Measurements from ENCODE around the gene OSTN. TPM values are rescaled to one million over a fixed set of nuclear protein-coding genes. Genes with fewer than 3 reads are reported as not detected.

The OSTN gene
- total RNA-seq, 2 experiments from 2014 or later, result not detected

GRCh38 chr3:191220908-191221307 is 21.9 kb downstream of the OSTN start:
- Histone ChIP-seq H3K4me2 (ENCODE audit: low read length) (no peak overlapping the region), H2AFZ (ENCODE audit: low read length) (no peak overlapping the region), H4K20me1 (ENCODE audit: insufficient read depth, low read length) (no peaks in the 10 kb centered on the region), H3K4me3 (ENCODE audit: low read depth, low read length, poor library complexity, severe bottlenecking) (no peak overlapping the region), H3K79me2 (ENCODE audit: insufficient read depth, low read depth, low read length) (no peaks in the 10 kb centered on the region), H3K4me1 (ENCODE audit: insufficient read depth, low read length, poor library complexity, severe bottlenecking) (no peaks in the 10 kb centered on the region), H3K9me2 (ENCODE audit: insufficient read depth, low read length) (no peaks in the 10 kb centered on the region), H3K9me3 (ENCODE audit: low read length) (peaks cover 17% of the 10 kb centered on the region), H3K36me3 (ENCODE audit: insufficient read depth, low read length) (no peaks in the 10 kb centered on the region; the same call in 1 of the 2 replicates), H3K27ac (ENCODE audit: low read depth, low read length, poor library complexity, severe bottlenecking) (no peak overlapping the region)
- ChIA-PET POLR2A (interaction anchor here (0.8 kb wide), 1 partner anchor 119 kb away, joined by 3 read pairs; no protein-coding TSS in a partner anchor), CTCF (ENCODE audit: unreplicated experiment) (no interaction called here)
- TF ChIP-seq CTCF (conservative IDR thresholded peaks at IDR 0.05; ENCODE audit: low read length) (peak; percentile 62), EZH2phosphoT487 (IDR thresholded peaks at IDR 0.05; ENCODE audit: borderline replicate concordance, low read depth, low read length) (no peak)
- BruUV-seq (replicated peaks), result no TSS peak
- intact Hi-C loops (cut with micrococcal nuclease; ENCODE audit: unreplicated experiment), result loop anchor here (10.0 kb wide), 1 partner anchor 276 kb away; no protein-coding TSS in a partner anchor
- DNase-seq (ENCODE audit: low spot score), result peak; percentile 24

GRCh38 chr3:191221638-191222037 is 22.6 kb downstream of the OSTN start:
- Histone ChIP-seq H2AFZ (ENCODE audit: low read length) (no peak overlapping the region), H3K27ac (ENCODE audit: low read depth, low read length, poor library complexity, severe bottlenecking) (no peak overlapping the region), H3K4me2 (ENCODE audit: low read length) (no peak overlapping the region), H3K4me1 (ENCODE audit: insufficient read depth, low read length, poor library complexity, severe bottlenecking) (no peaks in the 10 kb centered on the region), H3K9me2 (ENCODE audit: insufficient read depth, low read length) (0 out of 2 replicates have a peak, but pooled peaks cover 2% of the 10 kb centered on the region), H3K4me3 (ENCODE audit: low read depth, low read length, poor library complexity, severe bottlenecking) (no peak overlapping the region), H3K9me3 (ENCODE audit: low read length) (0 out of 2 replicates have a peak, but pooled peaks cover 11% of the 10 kb centered on the region), H3K79me2 (ENCODE audit: insufficient read depth, low read depth, low read length) (no peaks in the 10 kb centered on the region), H4K20me1 (ENCODE audit: insufficient read depth, low read length) (no peaks in the 10 kb centered on the region), H3K36me3 (ENCODE audit: insufficient read depth, low read length) (no peaks in the 10 kb centered on the region; the same call in 1 of the 2 replicates)
- CTCF ChIA-PET (ENCODE audit: unreplicated experiment), result no interaction called here
- POLR2A ChIA-PET, result no interaction called here
- DNase-seq (ENCODE audit: low spot score), result no peak
- intact Hi-C loops (cut with micrococcal nuclease; ENCODE audit: unreplicated experiment), result loop anchor here (10.0 kb wide), 1 partner anchor 277 kb away; no protein-coding TSS in a partner anchor
- no peak for TF ChIP-seq EZH2phosphoT487 (IDR thresholded peaks at IDR 0.05; ENCODE audit: borderline replicate concordance, low read depth, low read length)
- no peak for TF ChIP-seq CTCF (conservative IDR thresholded peaks at IDR 0.05; ENCODE audit: low read length)
- no TSS peak for BruUV-seq (replicated peaks)

- POLR2A ChIA-PET, result no interaction called here
- H3K36me3 ChIP-seq (ENCODE audit: insufficient read depth, low read length), result no peaks in the 10 kb centered on the region
- CTCF ChIA-PET (ENCODE audit: unreplicated experiment), result no interaction called here
Observed at GRCh38 chr3:191227541-191227940, 28.5 kb downstream of the OSTN start.

More at GRCh38 chr3:191227541-191227940, 28.5 kb downstream of the OSTN start:
- Histone ChIP-seq H3K4me2 (ENCODE audit: low read length) (no peak overlapping the region), H3K4me1 (ENCODE audit: insufficient read depth, low read length, poor library complexity, severe bottlenecking) (no peaks in the 10 kb centered on the region), H3K9me3 (ENCODE audit: low read length) (0 out of 2 replicates have a peak, but pooled peaks cover 3% of the 10 kb centered on the region), H3K9me2 (ENCODE audit: insufficient read depth, low read length) (0 out of 2 replicates have a peak, but pooled peaks cover 3% of the 10 kb centered on the region), H3K4me3 (ENCODE audit: low read depth, low read length, poor library complexity, severe bottlenecking) (no peak overlapping the region), H2AFZ (ENCODE audit: low read length) (peak overlapping the region; percentile 73; the same call in 1 of the 2 replicates), H3K79me2 (ENCODE audit: insufficient read depth, low read depth, low read length) (no peaks in the 10 kb centered on the region), H3K27ac (ENCODE audit: low read depth, low read length, poor library complexity, severe bottlenecking) (no peak overlapping the region), H4K20me1 (ENCODE audit: insufficient read depth, low read length) (no peaks in the 10 kb centered on the region)
- BruUV-seq (replicated peaks), result no TSS peak
- TF ChIP-seq CTCF (conservative IDR thresholded peaks at IDR 0.05; ENCODE audit: low read length) (no peak), EZH2phosphoT487 (IDR thresholded peaks at IDR 0.05; ENCODE audit: borderline replicate concordance, low read depth, low read length) (no peak)
- no peak for DNase-seq (ENCODE audit: low spot score)
- intact Hi-C loops (cut with micrococcal nuclease; ENCODE audit: unreplicated experiment), result loop anchor here (10.0 kb wide), 1 partner anchor 283 kb away; no protein-coding TSS in a partner anchor
